Hindlimb muscle (tissue), 1 donor: ENCODE data around the gene FXN. TPM values are rescaled to one million over a fixed set of nuclear protein-coding genes. Genes with fewer than 3 reads are reported as not detected.
"Not testable (repeated sequence)": the region's sequence is repeated elsewhere in the genome, so short reads cannot be mapped to it uniquely, and the experiment has no call there.

Experiments
- DNase-seq: peaks from one replicate; pipeline ENCODE4 v3.0.0-alpha.2; 2013
- polyA plus RNA-seq: library from polyadenylated mRNA; unstranded; fragments of 120-200 nt; gene quantifications from one replicate; pipeline ENCODE4 v1.2.1, GENCODE V29; 2013; ENCODE audit not compliant: insufficient read length

FXN gene
- polyA plus RNA-seq, 1 donor: 12.9 TPM

- DNase-seq: no peak
These were observed 69.4 kb downstream of the FXN start for GRCh38 chr9:69104830-69105527.

- no peak for DNase-seq
These were observed 72.2 kb downstream of the FXN start for GRCh38 chr9:69107771-69108170.

GRCh38 chr9:69108706-69109105 is 73.2 kb downstream of the FXN start:
- DNase-seq: not testable (repeated sequence)

GRCh38 chr9:69109152-69109551 is 73.6 kb downstream of the FXN start:
- DNase-seq: no peak

- DNase-seq: not testable (repeated sequence)
These were observed 77.1 kb downstream of the FXN start for GRCh38 chr9:69112646-69113045.

- DNase-seq: no peak
These were observed 80.1 kb downstream of the FXN start for GRCh38 chr9:69115621-69116020.

- DNase-seq: no peak
These were observed 83.1 kb downstream of the FXN start for GRCh38 chr9:69118656-69119055.

GRCh38 chr9:69120380-69121154 is 85.0 kb downstream of the FXN start:
- DNase-seq: no peak

GRCh38 chr9:69121155-69122081 is 85.9 kb downstream of the FXN start:
- DNase-seq: peak; percentile 49

GRCh38 chr9:69122082-69122548 is 86.6 kb downstream of the FXN start:
- DNase-seq: peak; percentile 35

- no peak for DNase-seq
These were observed 87.1 kb downstream of the FXN start for GRCh38 chr9:69122549-69123141.

GRCh38 chr9:69130456-69131441 is 95.2 kb downstream of the FXN start:
- no peak for DNase-seq

GRCh38 chr9:69131682-69132081 is 96.1 kb downstream of the FXN start:
- DNase-seq: no peak

GRCh38 chr9:69132361-69132760 is 96.8 kb downstream of the FXN start:
- DNase-seq: no peak

GRCh38 chr9:69134412-69134811 is 98.9 kb downstream of the FXN start:
- DNase-seq: no peak

- DNase-seq: no peak
These were observed 100.6 kb downstream of the FXN start for GRCh38 chr9:69136185-69136584.

GRCh38 chr9:69136779-69137178 is 101.2 kb downstream of the FXN start:
- DNase-seq: no peak

GRCh38 chr9:69137311-69137710 is 101.8 kb downstream of the FXN start:
- no peak for DNase-seq

- no peak for DNase-seq
These were observed 104.0 kb downstream of the FXN start for GRCh38 chr9:69139596-69139995.

GRCh38 chr9:69140123-69140735 is 104.7 kb downstream of the FXN start:
- DNase-seq: no peak

GRCh38 chr9:69141851-69142250 is 106.3 kb downstream of the FXN start:
- no peak for DNase-seq
